Measurements from ENCODE around the gene CCDC110. TPM values are rescaled to one million over a fixed set of nuclear protein-coding genes. Genes with fewer than 3 reads are reported as not detected.
"Not testable (repeated sequence)": the region's sequence is repeated elsewhere in the genome, so short reads cannot be mapped to it uniquely, and the experiment has no call there.

The CCDC110 gene
- total and polyA plus RNA-seq, 11 donors: 0.19 to 2.6 (median 0.98) TPM

GRCh38 chr4:185511243-185511642 lies 39.7 kb upstream of the CCDC110 start:
- H3K4me1 ChIP-seq: peaks cover 0 to 32% (median 14%) of the 10 kb centered on the region in 12 donors
- H3K4me3 ChIP-seq; ATAC-seq; H3K9me3 ChIP-seq; DNase-seq; intact Hi-C loops (cut with DNase I): not testable (repeated sequence)
- 58 to 66% (median 61%) methylated on average over 2 of the region's 2 CpGs for WGBS, 4 donors
- peaks cover 0 to 85% (median 0%) of the 10 kb centered on the region in 9 donors for H3K36me3 ChIP-seq
- peak overlapping the region in 6 of 12 donors; percentile 7 to 37 (median 20) for H3K27ac ChIP-seq
- peaks cover 0 to 27% (median 0%) of the 10 kb centered on the region in 9 donors for H3K27me3 ChIP-seq
- TF ChIP-seq CTCF (IDR thresholded peaks at IDR 0.05): peak in 1 of 12 donors; percentile 11

- peaks cover 0 to 27% (median 0%) of the 10 kb centered on the region in 9 donors for H3K27me3 ChIP-seq
Observed at GRCh38 chr4:185510806-185511205, 39.3 kb upstream of the CCDC110 start.

GRCh38 chr4:185508181-185508580 lies 36.6 kb upstream of the CCDC110 start:
- ATAC-seq (no peak), DNase-seq (no peak)
- Histone ChIP-seq H3K36me3 (peaks cover 0 to 84% (median 6%) of the 10 kb centered on the region in 9 donors), H3K27me3 (peaks cover 0 to 18% (median 0%) of the 10 kb centered on the region in 9 donors), H3K9me3 (no peaks in the 10 kb centered on the region), H3K27ac (peak overlapping the region in 2 of 12 donors; percentile 26 to 48), H3K4me1 (peaks cover 0 to 19% (median 6%) of the 10 kb centered on the region in 12 donors), H3K4me3 (no peak overlapping the region)
- TF ChIP-seq POLR2A (IDR thresholded peaks at IDR 0.05): no peak
- TF ChIP-seq CTCF (IDR thresholded peaks at IDR 0.05): no peak
- WGBS, 4 donors: 70 to 83% (median 80%) methylated on average over 4 of the region's 4 CpGs
- intact Hi-C loops (cut with DNase I): no loop called here

More at GRCh38 chr4:185510806-185511205, 39.3 kb upstream of the CCDC110 start:
- Histone ChIP-seq H3K27ac (peak overlapping the region in 6 of 12 donors; percentile 4 to 37 (median 19)), H3K4me1 (peaks cover 0 to 32% (median 14%) of the 10 kb centered on the region in 12 donors), H3K36me3 (peaks cover 0 to 85% (median 0%) of the 10 kb centered on the region in 9 donors), H3K9me3 (no peaks in the 10 kb centered on the region), H3K4me3 (no peak overlapping the region)
- WGBS, 4 donors: 57 to 72% (median 68%) methylated on average over 5 of the region's 5 CpGs
- intact Hi-C loops (cut with DNase I): no loop called here
- DNase-seq (no peak), ATAC-seq (no peak)
- TF ChIP-seq POLR2A (IDR thresholded peaks at IDR 0.05): no peak
- no peak for TF ChIP-seq CTCF (IDR thresholded peaks at IDR 0.05)

GRCh38 chr4:185506422-185506821 lies 34.9 kb upstream of the CCDC110 start:
- peaks cover 0 to 86% (median 10%) of the 10 kb centered on the region in 9 donors for H3K36me3 ChIP-seq
- WGBS, 4 donors: 93% methylated on average over 12 to 20 of the region's 20 CpGs
- peak overlapping the region in 2 of 12 donors; percentile 65 to 84 for H3K27ac ChIP-seq
- peaks cover 0 to 17% (median 5%) of the 10 kb centered on the region in 12 donors for H3K4me1 ChIP-seq
- ATAC-seq (no peak), DNase-seq (peak in 1 of 5 donors; percentile 44)
- no peak for TF ChIP-seq POLR2A (IDR thresholded peaks at IDR 0.05)
- TF ChIP-seq CTCF (IDR thresholded peaks at IDR 0.05): no peak
- peaks cover 0 to 3% (median 0%) of the 10 kb centered on the region in 12 donors for H3K9me3 ChIP-seq
- no peak overlapping the region for H3K4me3 ChIP-seq
- H3K27me3 ChIP-seq: peaks cover 0 to 5% (median 0%) of the 10 kb centered on the region in 9 donors
- intact Hi-C loops (cut with DNase I): no loop called here

Measured in heart left ventricle (tissue), 16 donors.